Astrocyte of the spinal cord (primary cell): ENCODE data around the gene GAL3ST3.

Experiments used
- DNase-seq: peaks from one replicate; pipeline ENCODE4 v3.0.0; 2011; ENCODE audit warnings: low read depth, low spot score
- H3K4me3 ChIP-seq: 2 replicates; pipeline ENCODE4 v1.5.1; 2011; ENCODE audit warnings: low read depth, mild to moderate bottlenecking, low read length, moderate library complexity
- in situ Hi-C: cut with HindIII; loops from 2 replicates; pipeline ENCODE4 v1.10.0; 2017; ENCODE audit warnings: low sequenced_read_pairs
- TF ChIP-seq, protein P1 (sequence below): IDR thresholded peaks from 2 replicates; pipeline ENCODE4 v1.5.1; 2012; ENCODE audit warnings: low read depth, mild to moderate bottlenecking, low read length, inconsistent platforms

The GAL3ST3 gene

DNA sequence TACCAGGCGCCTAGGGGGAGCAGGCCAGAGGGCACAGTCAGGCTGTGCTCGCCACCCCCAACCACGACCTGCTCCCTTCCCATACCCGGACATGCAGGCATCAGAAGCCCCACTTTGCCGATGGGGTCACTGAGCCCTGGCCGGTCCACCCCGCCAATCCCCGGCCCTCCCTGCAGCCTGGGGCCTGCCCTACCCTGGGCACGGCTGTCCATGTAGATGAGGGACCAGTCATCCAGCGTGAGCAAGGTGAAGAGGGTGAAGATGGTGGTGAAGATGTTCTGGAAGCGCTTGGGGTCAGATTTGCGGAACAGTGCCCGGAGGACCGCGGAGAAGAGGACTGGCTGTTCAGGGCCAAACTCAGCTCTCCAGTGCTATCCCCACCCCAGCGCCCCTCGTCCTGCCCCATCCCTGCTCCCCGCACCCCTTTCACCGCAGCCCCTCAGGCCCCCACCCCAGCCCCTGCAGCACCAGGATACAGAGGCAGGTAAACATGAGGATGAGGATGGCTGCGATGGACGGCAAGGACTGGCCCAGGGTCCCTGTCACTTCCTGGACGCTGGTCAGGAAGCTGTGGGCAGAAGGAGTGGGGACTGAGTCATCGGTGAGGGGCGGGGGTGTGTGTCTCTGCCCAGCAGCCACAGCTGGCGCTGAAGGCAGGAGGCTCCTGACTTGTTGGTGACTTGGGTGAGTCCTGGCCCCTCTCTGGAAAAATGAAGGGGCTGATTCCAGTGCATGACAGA is 28.2 kb downstream of the GAL3ST3 start:
- peak; percentile 70 for DNase-seq
- TF ChIP-seq, protein P1, sequence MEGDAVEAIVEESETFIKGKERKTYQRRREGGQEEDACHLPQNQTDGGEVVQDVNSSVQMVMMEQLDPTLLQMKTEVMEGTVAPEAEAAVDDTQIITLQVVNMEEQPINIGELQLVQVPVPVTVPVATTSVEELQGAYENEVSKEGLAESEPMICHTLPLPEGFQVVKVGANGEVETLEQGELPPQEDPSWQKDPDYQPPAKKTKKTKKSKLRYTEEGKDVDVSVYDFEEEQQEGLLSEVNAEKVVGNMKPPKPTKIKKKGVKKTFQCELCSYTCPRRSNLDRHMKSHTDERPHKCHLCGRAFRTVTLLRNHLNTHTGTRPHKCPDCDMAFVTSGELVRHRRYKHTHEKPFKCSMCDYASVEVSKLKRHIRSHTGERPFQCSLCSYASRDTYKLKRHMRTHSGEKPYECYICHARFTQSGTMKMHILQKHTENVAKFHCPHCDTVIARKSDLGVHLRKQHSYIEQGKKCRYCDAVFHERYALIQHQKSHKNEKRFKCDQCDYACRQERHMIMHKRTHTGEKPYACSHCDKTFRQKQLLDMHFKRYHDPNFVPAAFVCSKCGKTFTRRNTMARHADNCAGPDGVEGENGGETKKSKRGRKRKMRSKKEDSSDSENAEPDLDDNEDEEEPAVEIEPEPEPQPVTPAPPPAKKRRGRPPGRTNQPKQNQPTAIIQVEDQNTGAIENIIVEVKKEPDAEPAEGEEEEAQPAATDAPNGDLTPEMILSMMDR = no peak
- H3K4me3 ChIP-seq = no peak overlapping the region
- in situ Hi-C loops = no loop called here

DNA sequence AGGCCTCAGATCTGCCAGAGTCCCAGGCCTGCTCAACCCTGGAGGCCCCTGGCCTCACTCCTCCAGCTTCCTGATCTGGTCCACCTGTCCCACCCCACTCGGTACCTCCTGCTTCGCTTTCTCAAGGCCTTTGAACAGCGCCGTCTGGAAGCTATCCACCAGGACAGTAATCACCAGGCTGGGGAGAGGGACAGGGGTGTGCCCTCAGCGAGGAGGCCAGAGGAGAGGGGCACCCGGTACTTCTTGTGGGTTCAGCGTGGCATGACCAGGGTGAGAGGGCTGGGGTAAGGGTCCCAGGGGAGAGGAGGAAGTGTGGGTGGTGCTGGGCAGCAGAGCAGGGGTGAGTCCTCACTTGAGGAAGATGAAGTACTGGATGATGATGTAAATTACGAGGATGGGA is 28.7 kb downstream of the GAL3ST3 start:
- in situ Hi-C loops = no loop called here
- DNase-seq = no peak
- H3K4me3 ChIP-seq = no peak overlapping the region
- TF ChIP-seq, protein P1 = no peak

DNA sequence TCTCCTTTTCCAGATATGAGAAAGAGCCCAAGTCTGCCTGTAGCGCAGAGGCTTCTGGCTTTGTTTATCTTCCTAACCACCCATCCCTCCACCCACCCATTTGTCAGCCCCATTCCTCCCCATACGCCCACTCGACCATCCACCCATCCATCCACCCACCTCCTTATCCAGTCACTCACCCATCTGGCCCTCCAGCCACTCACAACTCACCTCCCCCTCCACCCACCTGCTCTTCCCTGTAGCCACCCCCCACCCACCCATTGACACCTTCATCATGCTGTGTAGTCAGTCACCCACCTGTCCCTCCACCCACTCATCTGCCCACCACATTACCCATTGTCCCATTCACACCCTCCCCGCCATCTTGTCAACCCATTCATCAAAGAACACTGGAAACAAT is 31.6 kb downstream of the GAL3ST3 start:
- TF ChIP-seq, protein P1 = no peak
- DNase-seq = no peak
- in situ Hi-C loops = no loop called here

DNA sequence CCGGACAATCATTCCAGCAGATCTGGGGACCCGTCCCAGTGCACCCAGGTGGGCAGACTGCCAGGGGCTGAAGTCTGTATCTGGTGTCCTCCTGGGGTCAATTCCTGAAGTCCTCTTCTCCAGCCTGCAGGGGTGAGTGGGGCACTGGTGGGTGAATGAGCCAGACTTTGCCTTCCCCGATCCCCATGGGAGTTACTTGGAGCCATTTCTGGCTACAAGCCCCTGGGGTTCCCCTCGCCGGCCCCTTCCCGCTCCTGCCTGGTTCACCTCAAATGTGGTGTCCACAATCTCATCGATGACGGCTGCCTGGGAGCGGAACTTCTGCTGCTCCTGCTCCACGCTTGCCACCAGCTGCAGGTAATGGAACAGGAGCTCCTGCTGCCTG is 32.2 kb downstream of the GAL3ST3 start:
- no peak overlapping the region for H3K4me3 ChIP-seq
- TF ChIP-seq, protein P1 = no peak
- in situ Hi-C loops = no loop called here
- DNase-seq = no peak

More for the DNA sequence above, 31.6 kb downstream of the GAL3ST3 start:
- H3K4me3 ChIP-seq = no peak overlapping the region

DNA sequence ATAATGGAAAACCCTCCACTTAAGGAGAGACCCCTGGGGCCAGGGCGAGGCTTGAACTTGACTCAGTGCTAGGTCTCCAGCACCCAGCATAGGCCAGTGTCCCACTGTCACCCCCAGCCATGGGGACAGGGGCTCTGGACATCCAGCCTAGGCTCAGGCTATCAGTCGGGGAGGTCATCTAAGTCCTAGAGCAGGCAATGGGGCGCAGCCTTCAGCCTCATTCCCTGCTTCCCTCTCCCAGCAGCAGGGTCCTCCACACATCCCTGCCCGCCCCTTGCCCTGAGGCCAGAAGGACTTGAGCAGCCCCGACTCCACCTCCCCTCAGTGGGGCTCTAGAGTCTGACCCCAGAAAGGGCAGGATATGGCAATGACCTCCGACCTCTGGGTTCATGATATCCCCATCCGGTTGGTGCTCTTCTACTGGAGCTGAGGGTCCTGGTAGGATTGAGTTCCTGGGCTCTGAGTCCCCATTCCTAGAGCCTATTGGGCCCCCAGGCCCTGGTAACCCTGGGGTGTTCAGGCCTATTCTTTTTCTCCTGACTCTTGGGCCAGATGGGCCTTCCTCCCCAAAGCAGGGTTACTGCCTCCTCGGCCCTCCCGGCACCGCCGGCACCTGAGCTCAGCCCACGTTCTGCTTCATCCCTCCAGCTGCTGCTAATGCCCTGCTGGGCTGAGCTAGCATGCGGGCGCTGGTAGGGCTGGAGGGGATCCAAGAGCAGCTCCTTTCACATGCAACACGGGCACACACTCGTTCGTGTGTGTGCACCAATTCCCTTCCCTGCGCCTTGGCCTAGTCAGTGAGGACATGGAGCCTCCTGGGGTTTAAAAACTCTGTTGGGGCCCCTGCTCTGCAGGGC is 32.8 kb downstream of the GAL3ST3 start:
- H3K4me3 ChIP-seq = no peak overlapping the region
- in situ Hi-C loops = no loop called here
- no peak for DNase-seq
- TF ChIP-seq, protein P1 = no peak

DNA sequence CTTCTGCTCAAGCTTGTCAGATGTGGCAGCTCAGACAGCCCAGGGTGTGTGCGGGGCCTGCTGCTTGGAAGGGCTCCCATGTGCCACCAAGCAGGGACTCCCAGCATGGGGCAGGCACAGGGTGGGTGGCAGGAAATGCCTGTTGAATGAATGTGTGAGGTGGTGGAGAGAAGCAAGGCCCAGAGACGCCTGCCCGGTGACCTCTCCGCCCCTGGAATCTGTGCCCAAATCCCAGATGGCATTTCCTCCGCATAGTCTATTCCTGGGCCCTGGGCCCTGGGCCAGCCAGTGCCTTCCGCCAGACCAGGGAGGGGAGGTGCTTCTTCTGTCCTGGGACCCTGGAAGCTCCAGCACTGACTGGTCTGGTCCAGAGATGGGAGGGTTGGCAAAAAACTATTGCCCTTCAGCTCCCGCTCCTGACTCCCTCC is 33.5 kb downstream of the GAL3ST3 start:
- TF ChIP-seq, protein P1 = no peak
- H3K4me3 ChIP-seq = no peak overlapping the region
- DNase-seq = peak; percentile 20
- in situ Hi-C loops = no loop called here
